K562 (cell line): ENCODE measurements around the gene CCAR1. TPM values are rescaled to one million over a fixed set of nuclear protein-coding genes. Genes with fewer than 3 reads are reported as not detected.

ENCODE experiments used
- ARID1B ChIP-seq: fragments of 450-650 bp; IDR thresholded peaks from 2 replicates; pipeline ENCODE4 v1.6.1; 2016; ENCODE audit warnings: antibody characterized with exemption, mild to moderate bottlenecking, inconsistent platforms
- ETV6 ChIP-seq, 3 experiments: fragments of 150-350 bp in 1 of 3; sonication (generic) in 1 of 3; formaldehyde crosslinking in 1 of 3; IDR thresholded peaks; 2 replicates each; pipeline versions ENCODE4 v1.6.1 to v1.8.0; 2014 to 2022; ENCODE audit warnings: borderline replicate concordance in 2 of 3, low read depth in 2 of 3, antibody characterized with exemption in 1 of 3, low read length in 1 of 3, mild to moderate bottlenecking in 1 of 3, missing genetic modification reagents in 1 of 3
- GABPB2 ChIP-seq: fragments of 250-450 bp; sonication (Bioruptor Pico); conservative IDR thresholded peaks from 2 replicates; pipeline ENCODE4 v1.5.1; 2021; ENCODE audit warnings: mild to moderate bottlenecking
- JUND ChIP-seq, 2 experiments: IDR thresholded peaks; 2 replicates in 1 of 2; 3 replicates in 1 of 2; pipeline ENCODE4 v1.6.1; 2011; ENCODE audit warnings: borderline replicate concordance in 2 of 2, low read depth in 2 of 2, low read length in 2 of 2, improper control_type of control experiment in 1 of 2, missing biosample characterization in 1 of 2, missing genetic modification characterization in 1 of 2, missing genetic modification reagents in 1 of 2
- OTX1 ChIP-seq: fragments of 450-650 bp; formaldehyde crosslinking; IDR thresholded peaks from 2 replicates; pipeline ENCODE4 v1.4.0; 2022; ENCODE audit warnings: mild to moderate bottlenecking
- POLR2B ChIP-seq: fragments of 450-650 bp; IDR thresholded peaks from 2 replicates; pipeline ENCODE4 v1.6.1; 2018; ENCODE audit warnings: low read depth; ENCODE audit not compliant: partially characterized antibody
- SLC30A9 ChIP-seq: fragments of 250-450 bp; sonication (Bioruptor Pico); IDR thresholded peaks from 2 replicates; pipeline ENCODE4 v1.8.0; 2022; ENCODE audit warnings: mild to moderate bottlenecking, moderate library complexity
- SP2 ChIP-seq: IDR thresholded peaks from 2 replicates; pipeline ENCODE4 v1.6.1; 2011; ENCODE audit warnings: mild to moderate bottlenecking, low read depth, low read length, moderate library complexity; ENCODE audit not compliant: poor library complexity, severe bottlenecking; ENCODE audit errors: extremely low read depth
- SPI1 ChIP-seq: IDR thresholded peaks from 2 replicates; pipeline ENCODE4 v1.6.1; 2011; ENCODE audit warnings: low read depth, low read length, control low read depth, borderline replicate concordance
- TAF7 ChIP-seq: fragments of 450-650 bp; IDR thresholded peaks from 2 replicates; pipeline ENCODE4 v1.6.1; 2016; ENCODE audit warnings: missing genetic modification characterization, missing compliant biosample characterization
- TSC22D4 ChIP-seq: fragments of 450-650 bp; IDR thresholded peaks from 2 replicates; pipeline ENCODE4 v1.6.1; 2016; ENCODE audit warnings: missing genetic modification characterization, missing biosample characterization, control low read depth
- ZNF140 ChIP-seq: fragments of 250-450 bp; sonication (Bioruptor Pico); IDR thresholded peaks from 2 replicates; pipeline ENCODE4 v1.8.0; 2021; ENCODE audit warnings: moderate library complexity, mild to moderate bottlenecking, inconsistent platforms
- ZNF584 ChIP-seq: fragments of 200-800 bp; sonication (Bioruptor generic); IDR thresholded peaks from 2 replicates; pipeline ENCODE4 v1.6.1; 2016; ENCODE audit warnings: low read depth, mild to moderate bottlenecking, missing genetic modification characterization, missing compliant biosample characterization
- ZNF780A ChIP-seq: fragments of 250-450 bp; sonication (Bioruptor Pico); IDR thresholded peaks from 2 replicates; pipeline ENCODE4 v1.5.0; 2021; ENCODE audit warnings: mild to moderate bottlenecking
- ZNF79 ChIP-seq: fragments of 250-450 bp; sonication (Bioruptor Pico); IDR thresholded peaks from 2 replicates; pipeline ENCODE4 v1.4.0; 2020; ENCODE audit warnings: low read depth, mild to moderate bottlenecking, moderate library complexity
- polyA plus RNA-seq, 8 experiments: library from polyadenylated mRNA; depleted of rRNA in 4 of 8; stranded (reverse) in 5 of 8; unstranded in 3 of 8; fragments of >200 nt; fragmentation: Nextera tagmentation in 2 of 8; fragmentation: Illumina TruSeq in 1 of 8; extraction: Ambion mirVana in 2 of 8; extraction: Trizol in 1 of 8; gene quantifications; 2 replicates each; pipeline versions ENCODE4 v1.2.1 to v1.2.3, GENCODE V29; 2011 to 2014; ENCODE audit warnings: inconsistent platforms in 1 of 8, missing spikeins in 1 of 8
- total RNA-seq, 7 experiments: library from RNA; depleted of rRNA in 6 of 7; stranded (reverse); fragments of >200 nt in 6 of 7; fragmentation: Illumina TruSeq in 2 of 7; extraction: Trizol in 2 of 7; gene quantifications; 2 replicates each; pipeline versions ENCODE4 v1.2.1 to v1.2.3, GENCODE V29; 2011 to 2021; ENCODE audit warnings: low replicate concordance in 1 of 7
- TF ChIP-seq, protein P1 (sequence below): fragments of 250-450 bp; sonication (Bioruptor Pico); IDR thresholded peaks from 2 replicates; pipeline ENCODE4 v1.8.0; 2022; ENCODE audit warnings: inconsistent platforms, mild to moderate bottlenecking, moderate library complexity, borderline replicate concordance
- TF ChIP-seq, protein P2 (sequence below): fragments of 450-650 bp; formaldehyde crosslinking; IDR thresholded peaks from 2 replicates; pipeline ENCODE4 v1.4.0; 2020; ENCODE audit warnings: mild to moderate bottlenecking, moderate library complexity
- TF ChIP-seq, protein P3 (sequence below): sonication (generic); formaldehyde crosslinking; IDR thresholded peaks from 2 replicates; pipeline ENCODE4 v1.8.0; 2022; ENCODE audit warnings: mild to moderate bottlenecking, missing genetic modification reagents, borderline replicate concordance
- TF ChIP-seq, protein P4 (sequence below): sonication (generic); formaldehyde crosslinking; IDR thresholded peaks from 2 replicates; pipeline ENCODE4 v1.8.0; 2022; ENCODE audit warnings: mild to moderate bottlenecking, missing genetic modification reagents

CCAR1 gene
- total and polyA plus RNA-seq, 9 of the 15 experiments (the other 6 are each of a cell fraction or from before 2014, with no cell fraction given), result 44.8 to 173 (median 111) TPM

DNA sequence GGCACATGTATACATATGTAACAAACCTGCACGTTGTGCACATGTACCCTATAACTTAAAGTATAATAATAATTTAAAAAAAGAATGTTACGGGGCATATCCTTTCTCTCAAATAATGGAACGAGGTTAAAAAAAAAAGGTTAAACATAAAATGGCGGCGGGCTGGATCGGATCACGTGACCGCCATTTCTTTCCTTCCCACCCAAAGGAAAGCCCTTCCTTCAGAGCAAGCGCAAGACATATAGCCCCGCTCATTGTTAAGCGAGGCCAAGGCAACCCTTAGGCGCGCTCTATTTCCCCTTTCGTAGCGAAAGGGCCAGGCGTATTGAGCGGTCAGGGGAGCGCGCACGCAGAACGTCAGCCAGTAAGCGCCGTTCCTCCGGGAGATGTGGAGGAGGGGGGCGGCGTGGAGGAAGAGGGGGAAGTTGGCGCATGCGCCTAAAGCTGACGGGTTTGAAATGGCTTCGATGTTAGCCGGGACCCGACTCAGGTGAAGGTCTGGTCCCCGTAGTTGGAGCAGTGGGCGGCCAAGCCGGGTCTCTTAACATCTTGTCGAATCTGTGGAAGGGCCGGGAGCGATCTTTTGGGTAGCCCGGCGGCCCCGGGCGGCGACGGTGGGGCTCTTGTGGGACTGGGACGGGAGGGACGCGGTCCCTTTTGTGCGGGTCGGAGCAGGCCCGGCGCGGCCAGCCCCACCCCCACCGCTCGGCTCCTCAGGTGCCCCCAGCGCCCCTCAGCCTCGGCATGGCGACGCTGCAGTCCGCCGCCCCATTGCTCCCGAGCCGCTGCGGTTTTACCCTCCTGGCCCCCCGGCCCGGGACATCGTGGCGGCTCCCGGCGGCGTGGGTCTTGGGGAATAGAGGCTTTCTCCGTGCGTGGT is at the start of gene CCAR1 (continued):
- TF ChIP-seq, protein P1, sequence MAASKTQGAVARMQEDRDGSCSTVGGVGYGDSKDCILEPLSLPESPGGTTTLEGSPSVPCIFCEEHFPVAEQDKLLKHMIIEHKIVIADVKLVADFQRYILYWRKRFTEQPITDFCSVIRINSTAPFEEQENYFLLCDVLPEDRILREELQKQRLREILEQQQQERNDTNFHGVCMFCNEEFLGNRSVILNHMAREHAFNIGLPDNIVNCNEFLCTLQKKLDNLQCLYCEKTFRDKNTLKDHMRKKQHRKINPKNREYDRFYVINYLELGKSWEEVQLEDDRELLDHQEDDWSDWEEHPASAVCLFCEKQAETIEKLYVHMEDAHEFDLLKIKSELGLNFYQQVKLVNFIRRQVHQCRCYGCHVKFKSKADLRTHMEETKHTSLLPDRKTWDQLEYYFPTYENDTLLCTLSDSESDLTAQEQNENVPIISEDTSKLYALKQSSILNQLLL (CRISPR knock-in tag), result no peak
- no peak for TF ChIP-seq SP2
- TF ChIP-seq, protein P2, sequence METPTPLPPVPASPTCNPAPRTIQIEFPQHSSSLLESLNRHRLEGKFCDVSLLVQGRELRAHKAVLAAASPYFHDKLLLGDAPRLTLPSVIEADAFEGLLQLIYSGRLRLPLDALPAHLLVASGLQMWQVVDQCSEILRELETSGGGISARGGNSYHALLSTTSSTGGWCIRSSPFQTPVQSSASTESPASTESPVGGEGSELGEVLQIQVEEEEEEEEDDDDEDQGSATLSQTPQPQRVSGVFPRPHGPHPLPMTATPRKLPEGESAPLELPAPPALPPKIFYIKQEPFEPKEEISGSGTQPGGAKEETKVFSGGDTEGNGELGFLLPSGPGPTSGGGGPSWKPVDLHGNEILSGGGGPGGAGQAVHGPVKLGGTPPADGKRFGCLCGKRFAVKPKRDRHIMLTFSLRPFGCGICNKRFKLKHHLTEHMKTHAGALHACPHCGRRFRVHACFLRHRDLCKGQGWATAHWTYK (CRISPR knock-in tag), result peak; percentile 32; the same call in 1 of the 2 replicates
- TF ChIP-seq ZNF584 (CRISPR knock-in tag), result peak; percentile 92; the same call in 1 of the 2 replicates
- no peak for TF ChIP-seq SPI1
- 0 out of 2 replicates have a peak, but pooled peaks have one; percentile 61 for TF ChIP-seq TAF7
- TF ChIP-seq SLC30A9 (CRISPR knock-in tag), result no peak
- TF ChIP-seq TSC22D4 (tag), result no peak
- no peak for TF ChIP-seq ZNF780A (CRISPR knock-in tag)
- TF ChIP-seq, protein P3, sequence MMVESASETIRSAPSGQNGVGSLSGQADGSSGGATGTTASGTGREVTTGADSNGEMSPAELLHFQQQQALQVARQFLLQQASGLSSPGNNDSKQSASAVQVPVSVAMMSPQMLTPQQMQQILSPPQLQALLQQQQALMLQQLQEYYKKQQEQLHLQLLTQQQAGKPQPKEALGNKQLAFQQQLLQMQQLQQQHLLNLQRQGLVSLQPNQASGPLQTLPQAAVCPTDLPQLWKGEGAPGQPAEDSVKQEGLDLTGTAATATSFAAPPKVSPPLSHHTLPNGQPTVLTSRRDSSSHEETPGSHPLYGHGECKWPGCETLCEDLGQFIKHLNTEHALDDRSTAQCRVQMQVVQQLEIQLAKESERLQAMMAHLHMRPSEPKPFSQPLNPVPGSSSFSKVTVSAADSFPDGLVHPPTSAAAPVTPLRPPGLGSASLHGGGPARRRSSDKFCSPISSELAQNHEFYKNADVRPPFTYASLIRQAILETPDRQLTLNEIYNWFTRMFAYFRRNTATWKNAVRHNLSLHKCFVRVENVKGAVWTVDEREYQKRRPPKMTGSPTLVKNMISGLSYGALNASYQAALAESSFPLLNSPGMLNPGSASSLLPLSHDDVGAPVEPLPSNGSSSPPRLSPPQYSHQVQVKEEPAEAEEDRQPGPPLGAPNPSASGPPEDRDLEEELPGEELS (CRISPR knock-in tag), result 0 out of 2 replicates have a peak, but pooled peaks have one; percentile 59
- TF ChIP-seq ZNF140, result no peak
- peak; percentile 68 for TF ChIP-seq JUND (IDR thresholded peaks at IDR 0.05; ENCODE audit: borderline replicate concordance, low read depth, low read length)
- peak; percentile 46; the same call in 1 of the 3 replicates for TF ChIP-seq JUND (tag; IDR thresholded peaks at IDR 0.05; ENCODE audit: borderline replicate concordance, low read depth, low read length)
- peak; percentile 90 for TF ChIP-seq POLR2B
- peak in 1 of 2 experiments; percentile 41; a peak in 1 of 4 replicates for TF ChIP-seq ETV6 (IDR thresholded peaks at IDR 0.05; ENCODE audit: borderline replicate concordance in 1 of 2, low read depth in 2 of 2, low read length in 1 of 2)
- TF ChIP-seq ETV6 (CRISPR knock-in tag; IDR thresholded peaks at IDR 0.05; ENCODE audit: borderline replicate concordance), result 0 out of 2 replicates have a peak, but pooled peaks have one; percentile 34
- TF ChIP-seq OTX1 (CRISPR knock-in tag), result no peak
- TF ChIP-seq, protein P4, sequence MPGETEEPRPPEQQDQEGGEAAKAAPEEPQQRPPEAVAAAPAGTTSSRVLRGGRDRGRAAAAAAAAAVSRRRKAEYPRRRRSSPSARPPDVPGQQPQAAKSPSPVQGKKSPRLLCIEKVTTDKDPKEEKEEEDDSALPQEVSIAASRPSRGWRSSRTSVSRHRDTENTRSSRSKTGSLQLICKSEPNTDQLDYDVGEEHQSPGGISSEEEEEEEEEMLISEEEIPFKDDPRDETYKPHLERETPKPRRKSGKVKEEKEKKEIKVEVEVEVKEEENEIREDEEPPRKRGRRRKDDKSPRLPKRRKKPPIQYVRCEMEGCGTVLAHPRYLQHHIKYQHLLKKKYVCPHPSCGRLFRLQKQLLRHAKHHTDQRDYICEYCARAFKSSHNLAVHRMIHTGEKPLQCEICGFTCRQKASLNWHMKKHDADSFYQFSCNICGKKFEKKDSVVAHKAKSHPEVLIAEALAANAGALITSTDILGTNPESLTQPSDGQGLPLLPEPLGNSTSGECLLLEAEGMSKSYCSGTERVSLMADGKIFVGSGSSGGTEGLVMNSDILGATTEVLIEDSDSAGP (CRISPR knock-in tag), result 0 out of 2 replicates have a peak, but pooled peaks have one; percentile 24
- no peak for TF ChIP-seq ZNF79 (CRISPR knock-in tag)
- no peak for TF ChIP-seq ARID1B
- TF ChIP-seq GABPB2, result no peak
